CD4-positive, alpha-beta memory T cell (primary cell): ENCODE data around the gene LIG1. TPM values are rescaled to one million over a fixed set of nuclear protein-coding genes. Genes with fewer than 3 reads are reported as not detected.

Experiments
- polyA plus RNA-seq, 2 donors: library from polyadenylated mRNA; unstranded; fragments of 300-500 nt; fragmentation: Illumina TruSeq; gene quantifications; one replicate each; pipeline ENCODE4 v1.2.3, GENCODE V29; 2021
- total RNA-seq, 2 experiments: library from RNA; stranded (reverse); gene quantifications; one replicate each; pipeline ENCODE4 v1.2.3, GENCODE V29; 2021

Gene LIG1
- total and polyA plus RNA-seq, 4 experiments from 2014 or later: 13.4 to 124 (median 74.2) TPM

Other genes with a start within 250 kb of the LIG1 start
- not detected for gene BSPH1, start 178.2 kb downstream of the LIG1 start, total RNA-seq
- not detected for gene BSPH1, start 178.2 kb downstream of the LIG1 start, polyA plus RNA-seq
- gene ELSPBP1, start 175.7 kb downstream of the LIG1 start, total RNA-seq: not detected
- gene ELSPBP1, start 175.7 kb downstream of the LIG1 start, polyA plus RNA-seq: not detected
- gene CABP5, start 126.3 kb downstream of the LIG1 start, total RNA-seq: not detected
- not detected for gene CABP5, start 126.3 kb downstream of the LIG1 start, polyA plus RNA-seq
- gene PLA2G4C, start 59.5 kb downstream of the LIG1 start, total RNA-seq: 10 to 100 TPM; 10.7 to 11.1 TPM
- under 1 TPM; 0.44 to 0.81 TPM for gene PLA2G4C, start 59.5 kb downstream of the LIG1 start, polyA plus RNA-seq
- 10 to 100 TPM; 10.5 to 11.8 TPM for gene ZSWIM9, start 336 bp upstream of the LIG1 start, total RNA-seq
- 1 to 10 TPM in 1 of 2 donors, under 1 TPM in 1; 0.25 to 1.6 TPM for gene ZSWIM9, start 336 bp upstream of the LIG1 start, polyA plus RNA-seq
- 100 to 1,000 TPM; 310 to 316 TPM for gene CARD8, start 85.6 kb upstream of the LIG1 start, total RNA-seq
- 10 to 100 TPM; 74.9 to 90.5 TPM for gene CARD8, start 85.6 kb upstream of the LIG1 start, polyA plus RNA-seq
- under 1 TPM in 1 of 2 experiments, not detected in 1; 0.36 TPM for gene ZNF114, start 99.7 kb upstream of the LIG1 start, total RNA-seq
- gene ZNF114, start 99.7 kb upstream of the LIG1 start, polyA plus RNA-seq: not detected
- gene EMP3, start 155.2 kb upstream of the LIG1 start, total RNA-seq: 100 to 1,000 TPM; 293 to 294 TPM
- gene EMP3, start 155.2 kb upstream of the LIG1 start, polyA plus RNA-seq: 1,000 to 10,000 TPM; 1,097 to 1,108 TPM
- gene TMEM143, start 193.6 kb upstream of the LIG1 start, total RNA-seq: 10 to 100 TPM; 27.6 to 31.8 TPM
- 1 to 10 TPM; 3.8 to 8.2 TPM for gene TMEM143, start 193.6 kb upstream of the LIG1 start, polyA plus RNA-seq
- not detected for gene SYNGR4, start 194.0 kb upstream of the LIG1 start, total RNA-seq
- not detected for gene SYNGR4, start 194.0 kb upstream of the LIG1 start, polyA plus RNA-seq
- gene KDELR1, start 221.2 kb upstream of the LIG1 start, total RNA-seq: 10 to 100 TPM; 58.8 to 63.2 TPM
- 10 to 100 TPM; 17.7 to 28.8 TPM for gene KDELR1, start 221.2 kb upstream of the LIG1 start, polyA plus RNA-seq
- under 1 TPM; 0.14 to 0.17 TPM for gene GRIN2D, start 223.3 kb upstream of the LIG1 start, total RNA-seq
- not detected for gene GRIN2D, start 223.3 kb upstream of the LIG1 start, polyA plus RNA-seq